Measurements from ENCODE around the gene VAV3.

VAV3 gene

GRCh38 chr1:107899655-107900054, 65.3 kb downstream of the VAV3 start:
- H3K27ac ChIP-seq (ENCODE audit: low read length, poor library complexity, severe bottlenecking), result no peak overlapping the region
- H3K4me1 ChIP-seq (ENCODE audit: control insufficient read depth, insufficient read depth, low read depth, low read length), result no peaks in the 10 kb centered on the region
- WGBS, result 94% methylated on average over 2 of the region's 2 CpGs
- no peaks in the 10 kb centered on the region for H3K79me1 ChIP-seq (replicated peaks; ENCODE audit: low read length, poor library complexity, severe bottlenecking)
- H3K18ac ChIP-seq (ENCODE audit: low read depth in 1 of 2, low read length in 2 of 2), result no peak overlapping the region
- no peak overlapping the region for H4K91ac ChIP-seq (ENCODE audit: low read length)
- no peaks in the 10 kb centered on the region for H3K9me3 ChIP-seq (ENCODE audit: control insufficient read depth, low read length)
- H3K23ac ChIP-seq (ENCODE audit: low read length in 2 of 2), result no peak overlapping the region
- no peak overlapping the region for H2AK5ac ChIP-seq (ENCODE audit: low read length, severe bottlenecking)
- no peak overlapping the region for H2BK12ac ChIP-seq (ENCODE audit: low read length in 2 of 2)
- H2AFZ ChIP-seq (ENCODE audit: low read depth, low read length), result no peak overlapping the region
- H3K14ac ChIP-seq (ENCODE audit: low read length in 2 of 2), result no peak overlapping the region
- H2BK120ac ChIP-seq (ENCODE audit: low read depth, low read length), result no peak overlapping the region
- H2BK15ac ChIP-seq (ENCODE audit: low read depth, poor library complexity, severe bottlenecking), result no peak overlapping the region
- no peaks in the 10 kb centered on the region for H3K27me3 ChIP-seq (ENCODE audit: control insufficient read depth in 1 of 2, insufficient read depth in 1 of 2, low read length in 2 of 2)
- DNase-seq, result no peak
- H4K8ac ChIP-seq (ENCODE audit: low read length), result no peak overlapping the region
- no peaks in the 10 kb centered on the region for H3K36me3 ChIP-seq (ENCODE audit: control insufficient read depth in 1 of 2, insufficient read depth in 2 of 2, low read depth in 1 of 2, low read length in 2 of 2)
- no peak overlapping the region for H3K4me3 ChIP-seq (ENCODE audit: insufficient read depth in 1 of 2, low read depth in 1 of 2, low read length in 2 of 2)
- no peak overlapping the region for H3K4me2 ChIP-seq (ENCODE audit: low read length, poor library complexity, severe bottlenecking)
- H3K4ac ChIP-seq (ENCODE audit: low read depth in 1 of 2, low read length in 2 of 2), result no peak overlapping the region
- H2BK5ac ChIP-seq (ENCODE audit: low read depth, low read length, poor library complexity, severe bottlenecking), result no peak overlapping the region
- no peak overlapping the region for H3K9ac ChIP-seq (ENCODE audit: low read length)

DNA sequence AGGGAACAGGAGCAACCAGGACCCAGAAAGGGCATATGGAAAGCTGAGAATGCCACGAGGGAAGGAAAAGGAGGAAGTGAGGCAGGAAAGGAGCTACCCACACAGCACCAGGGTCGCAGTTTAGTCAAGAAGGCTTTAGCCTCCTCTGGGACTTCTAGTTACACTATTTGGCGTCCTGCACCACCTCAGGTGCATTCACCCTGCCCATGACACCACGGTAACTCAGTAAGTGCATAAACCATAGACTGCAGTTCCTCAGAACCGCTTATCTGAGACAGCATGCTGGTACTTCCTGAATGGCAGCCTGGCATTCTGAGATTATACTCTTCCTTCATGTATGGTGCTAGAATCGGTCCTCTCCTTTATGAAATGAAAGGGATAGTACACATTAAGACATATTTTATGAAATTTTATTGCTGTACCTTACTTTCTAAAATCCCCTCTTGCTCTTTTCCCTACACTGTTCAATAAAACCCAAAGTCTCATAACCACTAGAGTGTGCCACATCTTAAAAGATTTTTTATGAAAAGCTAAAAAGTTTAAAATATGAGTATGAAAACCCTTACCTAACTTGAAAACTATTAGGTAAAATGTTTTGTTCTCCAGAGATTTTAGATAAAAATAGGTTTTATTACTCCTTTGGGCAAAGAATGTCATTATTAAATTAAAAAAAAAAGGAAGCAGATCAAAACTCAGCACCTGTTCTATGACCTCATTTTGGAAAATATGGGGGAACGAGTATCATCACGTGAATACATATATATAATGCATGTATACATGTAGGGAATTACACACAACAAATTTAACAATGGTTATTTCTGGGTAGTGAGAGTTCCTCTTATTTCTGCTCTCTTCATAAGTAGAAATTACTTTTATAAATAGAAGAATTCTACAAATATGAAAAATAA, 67.3 kb downstream of the VAV3 start:
- Histone ChIP-seq H3K27ac (ENCODE audit: low read length, poor library complexity, severe bottlenecking) (no peak overlapping the region), H2AK5ac (ENCODE audit: low read length, severe bottlenecking) (no peak overlapping the region), H2BK12ac (ENCODE audit: low read length in 2 of 2) (no peak overlapping the region), H3K18ac (ENCODE audit: low read depth in 1 of 2, low read length in 2 of 2) (no peak overlapping the region), H3K79me1 (replicated peaks; ENCODE audit: low read length, poor library complexity, severe bottlenecking) (no peaks in the 10 kb centered on the region), H3K27me3 (ENCODE audit: control insufficient read depth in 1 of 2, insufficient read depth in 1 of 2, low read length in 2 of 2) (no peaks in the 10 kb centered on the region), H3K4me3 (ENCODE audit: insufficient read depth in 1 of 2, low read depth in 1 of 2, low read length in 2 of 2) (no peak overlapping the region), H2BK5ac (ENCODE audit: low read depth, low read length, poor library complexity, severe bottlenecking) (no peak overlapping the region), H3K4me2 (ENCODE audit: low read length, poor library complexity, severe bottlenecking) (no peak overlapping the region), H3K14ac (ENCODE audit: low read length in 2 of 2) (no peak overlapping the region), H3K4me1 (ENCODE audit: control insufficient read depth, insufficient read depth, low read depth, low read length) (no peaks in the 10 kb centered on the region), H2BK15ac (ENCODE audit: low read depth, poor library complexity, severe bottlenecking) (no peak overlapping the region), H3K4ac (ENCODE audit: low read depth in 1 of 2, low read length in 2 of 2) (no peak overlapping the region), H3K23ac (ENCODE audit: low read length in 2 of 2) (no peak overlapping the region), H3K9ac (ENCODE audit: low read length) (no peak overlapping the region), H3K9me3 (ENCODE audit: control insufficient read depth, low read length) (no peaks in the 10 kb centered on the region), H4K91ac (ENCODE audit: low read length) (no peak overlapping the region), H4K8ac (ENCODE audit: low read length) (no peak overlapping the region), H2AFZ (ENCODE audit: low read depth, low read length) (no peak overlapping the region), H2BK120ac (ENCODE audit: low read depth, low read length) (no peak overlapping the region), H3K36me3 (ENCODE audit: control insufficient read depth in 1 of 2, insufficient read depth in 2 of 2, low read depth in 1 of 2, low read length in 2 of 2) (no peaks in the 10 kb centered on the region)
- no peak for DNase-seq
- WGBS, result 85% methylated on average over 5 of the region's 8 CpGs

GRCh38 chr1:107896936-107897335, 68.0 kb downstream of the VAV3 start:
- Histone ChIP-seq H4K91ac (ENCODE audit: low read length) (no peak overlapping the region), H3K4ac (ENCODE audit: low read depth in 1 of 2, low read length in 2 of 2) (no peak overlapping the region), H3K23ac (ENCODE audit: low read length in 2 of 2) (no peak overlapping the region), H3K27me3 (ENCODE audit: control insufficient read depth in 1 of 2, insufficient read depth in 1 of 2, low read length in 2 of 2) (no peaks in the 10 kb centered on the region), H2BK15ac (ENCODE audit: low read depth, poor library complexity, severe bottlenecking) (no peak overlapping the region), H2BK5ac (ENCODE audit: low read depth, low read length, poor library complexity, severe bottlenecking) (no peak overlapping the region), H3K14ac (ENCODE audit: low read length in 2 of 2) (no peak overlapping the region), H3K4me3 (ENCODE audit: insufficient read depth in 1 of 2, low read depth in 1 of 2, low read length in 2 of 2) (no peak overlapping the region), H3K18ac (ENCODE audit: low read depth in 1 of 2, low read length in 2 of 2) (no peak overlapping the region), H2AK5ac (ENCODE audit: low read length, severe bottlenecking) (no peak overlapping the region), H2BK120ac (ENCODE audit: low read depth, low read length) (no peak overlapping the region), H3K36me3 (ENCODE audit: control insufficient read depth in 1 of 2, insufficient read depth in 2 of 2, low read depth in 1 of 2, low read length in 2 of 2) (no peaks in the 10 kb centered on the region), H3K4me2 (ENCODE audit: low read length, poor library complexity, severe bottlenecking) (no peak overlapping the region), H3K79me1 (replicated peaks; ENCODE audit: low read length, poor library complexity, severe bottlenecking) (no peaks in the 10 kb centered on the region), H3K9me3 (ENCODE audit: control insufficient read depth, low read length) (no peaks in the 10 kb centered on the region), H4K8ac (ENCODE audit: low read length) (no peak overlapping the region), H3K27ac (ENCODE audit: low read length, poor library complexity, severe bottlenecking) (no peak overlapping the region), H2AFZ (ENCODE audit: low read depth, low read length) (no peak overlapping the region), H3K4me1 (ENCODE audit: control insufficient read depth, insufficient read depth, low read depth, low read length) (no peaks in the 10 kb centered on the region), H2BK12ac (ENCODE audit: low read length in 2 of 2) (no peak overlapping the region), H3K9ac (ENCODE audit: low read length) (no peak overlapping the region)
- DNase-seq, result no peak
- 100% methylated on average over 1 of the region's 1 CpG for WGBS

DNA sequence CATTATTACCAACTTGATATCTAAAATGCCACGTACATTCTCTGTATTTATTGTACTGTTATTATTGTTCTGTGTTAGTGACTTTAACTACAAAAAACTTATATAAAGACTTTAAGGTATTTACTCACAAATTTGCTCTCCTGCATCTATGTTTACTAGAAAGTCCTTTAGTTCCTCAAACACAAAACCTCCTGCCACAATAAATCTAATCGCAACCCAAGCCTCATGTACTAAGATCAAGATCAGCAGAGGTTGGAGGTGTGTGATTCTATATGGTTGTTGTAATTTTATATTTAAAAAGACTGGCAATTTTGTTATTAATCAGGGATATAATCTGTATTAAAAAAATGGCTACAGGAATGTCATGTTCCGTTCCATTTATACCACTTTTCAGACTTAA, 68.6 kb downstream of the VAV3 start:
- Histone ChIP-seq H3K9me3 (ENCODE audit: control insufficient read depth, low read length) (no peaks in the 10 kb centered on the region), H2BK12ac (ENCODE audit: low read length in 2 of 2) (no peak overlapping the region), H3K27me3 (ENCODE audit: control insufficient read depth in 1 of 2, insufficient read depth in 1 of 2, low read length in 2 of 2) (no peaks in the 10 kb centered on the region), H3K23ac (ENCODE audit: low read length in 2 of 2) (no peak overlapping the region), H4K8ac (ENCODE audit: low read length) (no peak overlapping the region), H3K18ac (ENCODE audit: low read depth in 1 of 2, low read length in 2 of 2) (no peak overlapping the region), H2AK5ac (ENCODE audit: low read length, severe bottlenecking) (no peak overlapping the region), H3K4me1 (ENCODE audit: control insufficient read depth, insufficient read depth, low read depth, low read length) (no peaks in the 10 kb centered on the region), H4K91ac (ENCODE audit: low read length) (no peak overlapping the region), H3K9ac (ENCODE audit: low read length) (no peak overlapping the region), H3K27ac (ENCODE audit: low read length, poor library complexity, severe bottlenecking) (no peak overlapping the region), H3K4me2 (ENCODE audit: low read length, poor library complexity, severe bottlenecking) (no peak overlapping the region), H3K36me3 (ENCODE audit: control insufficient read depth in 1 of 2, insufficient read depth in 2 of 2, low read depth in 1 of 2, low read length in 2 of 2) (no peaks in the 10 kb centered on the region), H3K4ac (ENCODE audit: low read depth in 1 of 2, low read length in 2 of 2) (no peak overlapping the region), H2BK120ac (ENCODE audit: low read depth, low read length) (no peak overlapping the region), H3K14ac (ENCODE audit: low read length in 2 of 2) (no peak overlapping the region), H2BK5ac (ENCODE audit: low read depth, low read length, poor library complexity, severe bottlenecking) (no peak overlapping the region), H3K79me1 (replicated peaks; ENCODE audit: low read length, poor library complexity, severe bottlenecking) (no peaks in the 10 kb centered on the region), H2BK15ac (ENCODE audit: low read depth, poor library complexity, severe bottlenecking) (no peak overlapping the region), H3K4me3 (ENCODE audit: insufficient read depth in 1 of 2, low read depth in 1 of 2, low read length in 2 of 2) (no peak overlapping the region), H2AFZ (ENCODE audit: low read depth, low read length) (no peak overlapping the region)
- WGBS, result no CpG with 5 or more reads among the region's 3 CpGs
- no peak for DNase-seq

Measured in mesenchymal stem cell (in vitro differentiated cells and primary cell).